Left ventricle myocardium inferior (tissue), 1 donor: Measurements from ENCODE around the gene ALOXE3. TPM values are rescaled to one million over a fixed set of nuclear protein-coding genes. Genes with fewer than 3 reads are reported as not detected.

Experiments used
- DNase-seq: peaks from one replicate; pipeline ENCODE4 v3.0.0-alpha.2; 2020
- H3K27ac ChIP-seq: fragments of 200-600 bp; replicated peaks from 2 replicates; pipeline ENCODE4 v1.8.0; 2021
- H3K27me3 ChIP-seq: fragments of 200-600 bp; 2 replicates; pipeline ENCODE4 v1.8.0; 2021; ENCODE audit warnings: low read depth
- H3K36me3 ChIP-seq: fragments of 200-600 bp; 2 replicates; pipeline ENCODE4 v1.8.0; 2021
- H3K4me1 ChIP-seq: fragments of 200-600 bp; 2 replicates; pipeline ENCODE4 v1.8.0; 2021
- H3K4me3 ChIP-seq: fragments of 200-600 bp; 2 replicates; pipeline ENCODE4 v1.8.0; 2021; ENCODE audit warnings: mild to moderate bottlenecking, moderate library complexity
- H3K9me3 ChIP-seq: fragments of 200-600 bp; replicated peaks from 2 replicates; pipeline ENCODE4 v1.8.0; 2021
- CTCF ChIP-seq: fragments of 200-600 bp; IDR thresholded peaks from 2 replicates; pipeline ENCODE4 v1.8.0; 2021; ENCODE audit warnings: antibody characterized with exemption, mild to moderate bottlenecking, borderline replicate concordance
- intact Hi-C: fragments of 100-400 bp; cut with micrococcal nuclease; formaldehyde crosslinking; loops from one replicate; pipeline ENCODE4 v1.11.0; 2022
- total RNA-seq: library from RNA; stranded (reverse); fragmentation: NEBNext Ultra II Directional; extraction: Animal tissue kit (Norgen Biotek cat#: 25700); gene quantifications from one replicate; pipeline ENCODE4 v1.2.1, GENCODE V29; 2021
- donor health status: DM: no; HTN: yes; CAD: no; lungs with severe emphysema.

ALOXE3 gene
- total RNA-seq, 1 donor from 2014 or later, result not detected

GRCh38 chr17:8060274-8060673 lies 58.0 kb downstream of the ALOXE3 start:
- H3K4me3 ChIP-seq, result no peak overlapping the region
- peaks cover 9% of the 10 kb centered on the region for H3K4me1 ChIP-seq
- no peaks in the 10 kb centered on the region for H3K9me3 ChIP-seq
- H3K36me3 ChIP-seq, result no peaks in the 10 kb centered on the region
- no peak for DNase-seq
- H3K27ac ChIP-seq, result no peak overlapping the region
- intact Hi-C loops, result no loop called here
- peaks cover 96% of the 10 kb centered on the region for H3K27me3 ChIP-seq
- peak; percentile 83 for TF ChIP-seq CTCF

- Histone ChIP-seq H3K9me3 (no peaks in the 10 kb centered on the region), H3K4me1 (peaks cover 9% of the 10 kb centered on the region), H3K27me3 (peaks cover 84% of the 10 kb centered on the region), H3K4me3 (no peak overlapping the region), H3K36me3 (no peaks in the 10 kb centered on the region), H3K27ac (no peak overlapping the region)
- intact Hi-C loops, result no loop called here
- DNase-seq, result no peak
- no peak for TF ChIP-seq CTCF
These were observed 59.2 kb downstream of the ALOXE3 start for GRCh38 chr17:8059131-8059530.

GRCh38 chr17:8057691-8058114 lies 60.6 kb downstream of the ALOXE3 start:
- Histone ChIP-seq H3K4me1 (peaks cover 6% of the 10 kb centered on the region), H3K9me3 (no peaks in the 10 kb centered on the region), H3K36me3 (no peaks in the 10 kb centered on the region), H3K27me3 (peaks cover 77% of the 10 kb centered on the region), H3K27ac (no peak overlapping the region), H3K4me3 (no peak overlapping the region)
- peak; percentile 84 for TF ChIP-seq CTCF
- intact Hi-C loops, result no loop called here
- DNase-seq, result no peak

- no peak for DNase-seq
- Histone ChIP-seq H3K4me3 (no peak overlapping the region), H3K27ac (no peak overlapping the region), H3K4me1 (peaks cover under 1% of the 10 kb centered on the region), H3K36me3 (no peaks in the 10 kb centered on the region), H3K27me3 (peaks cover 71% of the 10 kb centered on the region), H3K9me3 (no peaks in the 10 kb centered on the region)
- TF ChIP-seq CTCF, result no peak
- intact Hi-C loops, result no loop called here
These were observed 61.2 kb downstream of the ALOXE3 start for GRCh38 chr17:8056976-8057625.

- peaks cover 64% of the 10 kb centered on the region for H3K27me3 ChIP-seq
- TF ChIP-seq CTCF, result no peak
- no peak overlapping the region for H3K27ac ChIP-seq
- intact Hi-C loops, result no loop called here
- no peaks in the 10 kb centered on the region for H3K9me3 ChIP-seq
- DNase-seq, result no peak
- H3K4me3 ChIP-seq, result no peak overlapping the region
- H3K36me3 ChIP-seq, result no peaks in the 10 kb centered on the region
- no peaks in the 10 kb centered on the region for H3K4me1 ChIP-seq
These were observed 61.9 kb downstream of the ALOXE3 start for GRCh38 chr17:8056232-8056975.
